OCI-LY1 (cell line): Measurements from ENCODE around the gene MBNL1.

Experiments
- H2AFZ ChIP-seq: fragments of 200-600 bp; sonication (generic), shearing (Covaris generic); 2 replicates; pipeline ENCODE4 v1.6.0; 2014; ENCODE audit warnings: antibody characterized with exemption, mild to moderate bottlenecking, low read length
- H3F3A ChIP-seq: fragments of 200-600 bp; sonication (generic), shearing (Covaris generic); 2 replicates; pipeline ENCODE4 v1.6.0; 2014; ENCODE audit warnings: mild to moderate bottlenecking, antibody characterized with exemption, low read length, moderate library complexity; ENCODE audit not compliant: insufficient read depth
- H3K27ac ChIP-seq: fragments of 200-600 bp; sonication (generic); 2 replicates; pipeline ENCODE4 v1.5.1; 2014; ENCODE audit warnings: low read length, mixed run types, mild to moderate bottlenecking, low read depth; ENCODE audit not compliant: poor library complexity, severe bottlenecking
- H3K27me3 ChIP-seq: fragments of 200-600 bp; sonication (generic); 2 replicates; pipeline ENCODE4 v1.6.0; 2014; ENCODE audit warnings: antibody characterized with exemption, mild to moderate bottlenecking, low read length, moderate library complexity; ENCODE audit not compliant: insufficient read depth
- H3K36me3 ChIP-seq: fragments of 200-600 bp; sonication (generic); 2 replicates; pipeline ENCODE4 v1.6.1; 2014; ENCODE audit warnings: mild to moderate bottlenecking, antibody characterized with exemption, low read length, moderate library complexity, mixed read lengths; ENCODE audit not compliant: insufficient read depth
- H3K4me1 ChIP-seq: fragments of 200-600 bp; sonication (generic); 2 replicates; pipeline ENCODE4 v1.5.1; 2014; ENCODE audit warnings: mild to moderate bottlenecking, low read length, moderate library complexity; ENCODE audit not compliant: insufficient read depth, severe bottlenecking
- H3K4me2 ChIP-seq: fragments of 200-600 bp; sonication (generic), shearing (Covaris generic); 2 replicates; pipeline ENCODE4 v1.6.1; 2014; ENCODE audit warnings: low read length
- H3K4me3 ChIP-seq: fragments of 200-600 bp; sonication (generic); 2 replicates; pipeline ENCODE4 v1.5.1; 2014; ENCODE audit warnings: low read length, low read depth, mild to moderate bottlenecking, mixed read lengths; ENCODE audit not compliant: poor library complexity, severe bottlenecking
- H3K79me2 ChIP-seq: fragments of 200-600 bp; shearing (Covaris generic); 2 replicates; pipeline ENCODE4 v1.6.1; 2016; ENCODE audit warnings: mixed run types, low read length, mixed read lengths; ENCODE audit not compliant: insufficient read depth
- H3K9ac ChIP-seq: fragments of 200-600 bp; sonication (generic), shearing (Covaris generic); 2 replicates; pipeline ENCODE4 v1.6.1; 2014; ENCODE audit warnings: mild to moderate bottlenecking, low read length, mixed read lengths
- H3K9me2 ChIP-seq: fragments of 200-600 bp; sonication (generic), shearing (Covaris generic); 2 replicates; pipeline ENCODE4 v1.6.1; 2014; ENCODE audit warnings: low read depth, mild to moderate bottlenecking, low read length, mixed read lengths
- H3K9me3 ChIP-seq: fragments of 200-600 bp; shearing (Covaris generic); 2 replicates; pipeline ENCODE4 v1.6.1; 2014; ENCODE audit warnings: low read length, mixed read lengths
- H4K20me1 ChIP-seq: fragments of 200-600 bp; sonication (generic), shearing (Covaris generic); 2 replicates; pipeline ENCODE4 v1.6.0; 2016; ENCODE audit warnings: mild to moderate bottlenecking, low read length; ENCODE audit not compliant: insufficient read depth
- EZH2 ChIP-seq: fragments of 200-600 bp; sonication (generic), shearing (Covaris generic); IDR thresholded peaks from 2 replicates; pipeline ENCODE4 v1.8.0; 2017; ENCODE audit warnings: borderline replicate concordance, mixed run types, mild to moderate bottlenecking, antibody characterized with exemption, low read length, moderate library complexity, mixed read lengths
- TF ChIP-seq, protein P1 (sequence below): fragments of 200-600 bp; sonication (generic), shearing (Covaris generic); IDR thresholded peaks from 2 replicates; pipeline ENCODE4 v1.5.1; 2017; ENCODE audit warnings: mild to moderate bottlenecking, antibody characterized with exemption, low read length, moderate library complexity, mixed read lengths

The MBNL1 gene

DNA sequence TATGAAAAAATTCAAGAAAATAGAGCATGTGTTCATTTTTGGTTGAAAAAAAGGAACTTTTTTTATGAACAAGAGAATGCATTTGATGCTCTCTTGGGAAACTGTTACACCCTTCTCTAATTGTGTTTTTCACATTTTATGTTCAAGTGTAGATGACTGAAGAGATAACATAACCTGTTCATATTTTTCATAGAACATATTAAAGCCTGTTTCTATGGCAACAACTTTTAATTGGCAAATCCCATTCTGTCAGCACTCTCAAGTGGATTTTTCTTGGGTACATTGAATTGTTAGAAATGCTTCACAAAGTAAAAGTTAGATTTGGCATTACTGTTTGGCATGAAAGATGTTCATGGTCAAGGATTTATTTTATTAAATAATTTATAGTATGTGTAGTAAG lies 117.5 kb downstream of the MBNL1 start:
- no peak overlapping the region for H2AFZ ChIP-seq
- TF ChIP-seq EZH2, result no peak
- TF ChIP-seq, protein P1, sequence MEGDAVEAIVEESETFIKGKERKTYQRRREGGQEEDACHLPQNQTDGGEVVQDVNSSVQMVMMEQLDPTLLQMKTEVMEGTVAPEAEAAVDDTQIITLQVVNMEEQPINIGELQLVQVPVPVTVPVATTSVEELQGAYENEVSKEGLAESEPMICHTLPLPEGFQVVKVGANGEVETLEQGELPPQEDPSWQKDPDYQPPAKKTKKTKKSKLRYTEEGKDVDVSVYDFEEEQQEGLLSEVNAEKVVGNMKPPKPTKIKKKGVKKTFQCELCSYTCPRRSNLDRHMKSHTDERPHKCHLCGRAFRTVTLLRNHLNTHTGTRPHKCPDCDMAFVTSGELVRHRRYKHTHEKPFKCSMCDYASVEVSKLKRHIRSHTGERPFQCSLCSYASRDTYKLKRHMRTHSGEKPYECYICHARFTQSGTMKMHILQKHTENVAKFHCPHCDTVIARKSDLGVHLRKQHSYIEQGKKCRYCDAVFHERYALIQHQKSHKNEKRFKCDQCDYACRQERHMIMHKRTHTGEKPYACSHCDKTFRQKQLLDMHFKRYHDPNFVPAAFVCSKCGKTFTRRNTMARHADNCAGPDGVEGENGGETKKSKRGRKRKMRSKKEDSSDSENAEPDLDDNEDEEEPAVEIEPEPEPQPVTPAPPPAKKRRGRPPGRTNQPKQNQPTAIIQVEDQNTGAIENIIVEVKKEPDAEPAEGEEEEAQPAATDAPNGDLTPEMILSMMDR, result no peak
- no peak overlapping the region for H3K4me2 ChIP-seq
- H3K27me3 ChIP-seq, result no peaks in the 10 kb centered on the region
- H3F3A ChIP-seq, result no peaks in the 10 kb centered on the region
- no peaks in the 10 kb centered on the region for H3K9me2 ChIP-seq
- no peaks in the 10 kb centered on the region for H4K20me1 ChIP-seq
- H3K27ac ChIP-seq, result no peak overlapping the region
- no peaks in the 10 kb centered on the region for H3K9me3 ChIP-seq
- peaks cover 50% of the 10 kb centered on the region for H3K4me1 ChIP-seq
- H3K4me3 ChIP-seq, result no peak overlapping the region
- peaks cover 25% of the 10 kb centered on the region; the same call in 1 of the 2 replicates for H3K36me3 ChIP-seq
- H3K9ac ChIP-seq, result no peak overlapping the region
- peaks cover 99% of the 10 kb centered on the region for H3K79me2 ChIP-seq

DNA sequence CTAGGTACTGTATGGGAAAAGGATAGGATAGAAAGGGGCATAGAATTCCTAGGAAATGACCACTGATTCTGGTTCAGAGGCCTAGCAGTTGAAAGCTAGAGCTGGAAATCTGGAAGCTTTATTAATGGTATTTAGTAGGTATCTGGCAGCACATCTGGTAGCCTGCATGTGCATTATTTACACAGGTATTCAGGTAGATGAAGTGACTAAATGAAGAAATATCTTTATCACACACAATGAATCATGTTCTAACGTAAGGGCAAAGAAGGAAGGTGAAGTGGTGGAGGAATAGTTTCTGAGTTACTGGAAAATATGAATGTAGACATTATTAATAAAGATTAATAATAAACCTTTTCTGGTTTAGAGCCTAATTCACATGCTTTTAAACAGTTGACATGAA lies 119.9 kb downstream of the MBNL1 start:
- peaks cover 3% of the 10 kb centered on the region; the same call in 1 of the 2 replicates for H4K20me1 ChIP-seq
- no peak overlapping the region for H3K4me2 ChIP-seq
- H3K36me3 ChIP-seq, result peaks cover 40% of the 10 kb centered on the region; the same call in 1 of the 2 replicates
- H3K9ac ChIP-seq, result no peak overlapping the region
- H3K27me3 ChIP-seq, result no peaks in the 10 kb centered on the region
- no peak overlapping the region for H3K4me3 ChIP-seq
- no peak overlapping the region for H3K27ac ChIP-seq
- H3F3A ChIP-seq, result no peaks in the 10 kb centered on the region
- H3K9me2 ChIP-seq, result no peaks in the 10 kb centered on the region
- TF ChIP-seq, protein P1, result no peak
- no peak for TF ChIP-seq EZH2
- H3K79me2 ChIP-seq, result peaks cover 99% of the 10 kb centered on the region
- H2AFZ ChIP-seq, result no peak overlapping the region
- H3K9me3 ChIP-seq, result no peaks in the 10 kb centered on the region
- peaks cover 31% of the 10 kb centered on the region for H3K4me1 ChIP-seq

DNA sequence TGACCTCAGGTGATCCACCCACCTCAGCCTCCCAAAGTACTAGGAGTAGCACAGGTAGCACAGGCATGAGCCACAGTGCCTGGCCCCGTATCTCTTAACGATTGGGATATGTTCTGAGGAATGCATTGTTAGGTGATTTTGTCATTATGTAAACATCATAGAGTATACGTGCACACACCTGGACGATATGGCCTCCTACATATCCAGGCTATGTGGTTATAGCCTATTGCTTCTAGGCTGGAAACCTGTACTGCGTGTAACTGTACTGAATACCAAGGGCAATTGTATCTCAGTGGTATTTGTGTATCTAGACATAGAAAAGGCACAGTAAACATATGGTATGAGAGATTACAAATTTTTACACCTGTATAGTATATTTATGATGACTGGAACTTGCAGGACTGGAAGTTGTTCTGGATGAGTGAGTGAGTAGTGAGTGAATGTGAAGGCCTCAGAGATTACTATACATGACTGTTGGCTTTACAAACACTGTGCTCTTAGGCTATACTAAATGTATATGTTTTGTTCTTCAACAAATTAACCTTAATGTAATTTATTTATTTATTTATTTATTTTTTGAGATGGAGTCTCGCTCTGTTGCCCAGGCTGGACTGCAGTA lies 120.7 kb downstream of the MBNL1 start:
- Histone ChIP-seq H3K36me3 (peaks cover 42% of the 10 kb centered on the region; the same call in 1 of the 2 replicates), H3F3A (no peaks in the 10 kb centered on the region), H3K27me3 (no peaks in the 10 kb centered on the region), H3K9me3 (no peaks in the 10 kb centered on the region), H3K79me2 (peaks cover 99% of the 10 kb centered on the region), H3K4me2 (no peak overlapping the region), H3K4me1 (peaks cover 24% of the 10 kb centered on the region), H2AFZ (no peak overlapping the region), H3K4me3 (no peak overlapping the region), H4K20me1 (peaks cover 3% of the 10 kb centered on the region; the same call in 1 of the 2 replicates), H3K9me2 (no peaks in the 10 kb centered on the region), H3K27ac (no peak overlapping the region), H3K9ac (no peak overlapping the region)
- no peak for TF ChIP-seq EZH2

DNA sequence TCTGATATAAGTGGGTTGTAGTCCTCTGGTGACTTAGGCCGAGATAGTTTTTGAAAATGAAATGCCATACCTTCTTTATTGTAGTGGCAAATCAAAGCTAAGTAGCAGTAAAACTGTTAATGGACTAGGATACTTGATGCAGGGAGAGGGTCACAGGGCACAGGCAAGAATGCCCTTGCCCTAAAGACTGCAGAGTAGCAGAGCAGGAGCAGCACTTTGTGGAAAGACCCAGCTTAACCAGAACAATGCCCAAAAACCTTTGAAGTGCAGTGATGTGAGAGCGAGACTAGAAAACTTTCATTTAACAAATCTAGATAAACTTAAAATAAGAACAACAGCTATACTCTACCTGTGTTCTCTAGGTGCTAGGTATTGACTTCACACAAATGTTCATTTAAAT lies 121.9 kb downstream of the MBNL1 start:
- Histone ChIP-seq H3K27me3 (no peaks in the 10 kb centered on the region), H3K27ac (no peak overlapping the region), H3K79me2 (peaks cover 98% of the 10 kb centered on the region), H2AFZ (no peak overlapping the region), H3K9ac (no peak overlapping the region), H3F3A (no peaks in the 10 kb centered on the region), H3K9me2 (no peaks in the 10 kb centered on the region), H4K20me1 (peaks cover 3% of the 10 kb centered on the region; the same call in 1 of the 2 replicates), H3K4me2 (no peak overlapping the region), H3K4me3 (no peak overlapping the region), H3K36me3 (peaks cover 52% of the 10 kb centered on the region), H3K9me3 (no peaks in the 10 kb centered on the region), H3K4me1 (peaks cover 14% of the 10 kb centered on the region)
- TF ChIP-seq, protein P1, result no peak
- no peak for TF ChIP-seq EZH2
